Superior temporal gyrus (tissue), 1 donor: ENCODE measurements around the gene FBXO31.
"Not testable (repeated sequence)": the region's sequence is repeated elsewhere in the genome, so short reads cannot be mapped to it uniquely, and the experiment has no call there.

Experiments
- DNase-seq: peaks from one replicate; pipeline ENCODE4 v3.0.0-alpha.2; 2016; ENCODE audit errors: extremely low spot score

The FBXO31 gene

DNA sequence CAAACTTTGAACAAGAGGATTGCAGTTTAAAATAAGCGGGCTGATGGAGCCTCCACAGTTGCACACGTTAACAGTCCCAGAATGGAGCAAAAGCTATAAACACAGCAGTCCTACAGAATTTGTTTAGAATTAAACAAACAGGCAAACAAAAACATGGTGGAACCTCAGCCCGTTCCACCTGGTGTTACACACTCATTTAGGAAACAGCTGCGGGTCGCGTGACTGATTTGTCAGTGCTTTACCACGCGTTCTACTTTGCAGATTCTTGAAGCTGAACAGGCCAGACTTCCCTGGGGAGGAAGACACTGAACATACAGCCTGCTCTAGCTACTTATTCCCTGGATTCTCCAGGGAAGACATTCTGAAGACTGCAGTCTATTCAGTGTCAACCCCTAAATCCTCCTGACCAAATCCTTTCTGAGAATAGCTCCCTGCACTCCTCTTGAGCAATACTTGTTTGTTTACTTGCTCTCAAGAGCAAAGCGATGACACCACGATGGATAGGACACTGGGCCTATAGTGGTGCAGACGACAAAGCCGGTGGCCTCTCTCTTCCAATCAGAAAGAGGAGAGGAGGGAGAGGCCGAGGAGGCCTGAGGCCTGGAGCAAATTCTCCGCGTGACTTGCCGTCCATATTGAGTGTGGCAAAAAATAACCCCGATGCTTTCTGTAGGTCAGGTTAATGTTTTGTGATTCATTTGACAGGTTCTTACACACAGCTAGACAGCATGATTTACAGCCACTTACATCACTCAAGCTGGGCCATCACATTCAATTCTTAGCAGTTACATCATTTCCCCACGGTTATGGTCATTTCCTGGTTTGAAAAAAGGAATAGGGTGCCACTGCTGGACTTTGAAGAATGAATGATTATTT is 4.6 kb upstream of the FBXO31 start:
- peak; percentile 99 for DNase-seq

DNA sequence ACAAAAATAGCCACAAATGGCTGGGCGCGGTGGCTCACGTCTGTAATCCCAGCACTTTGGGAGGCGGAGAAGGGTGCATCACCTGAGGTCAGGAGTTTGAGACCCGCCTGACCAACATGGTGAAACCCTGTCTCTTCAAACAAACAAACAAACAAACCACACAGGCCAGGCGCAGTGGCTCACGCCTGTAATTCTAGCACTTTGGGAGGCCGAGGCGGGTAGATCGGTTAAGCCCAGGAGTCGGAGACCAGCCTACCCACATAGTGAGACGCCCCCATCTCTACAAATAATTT is 1.2 kb upstream of the FBXO31 start:
- DNase-seq, result not testable (repeated sequence)

DNA sequence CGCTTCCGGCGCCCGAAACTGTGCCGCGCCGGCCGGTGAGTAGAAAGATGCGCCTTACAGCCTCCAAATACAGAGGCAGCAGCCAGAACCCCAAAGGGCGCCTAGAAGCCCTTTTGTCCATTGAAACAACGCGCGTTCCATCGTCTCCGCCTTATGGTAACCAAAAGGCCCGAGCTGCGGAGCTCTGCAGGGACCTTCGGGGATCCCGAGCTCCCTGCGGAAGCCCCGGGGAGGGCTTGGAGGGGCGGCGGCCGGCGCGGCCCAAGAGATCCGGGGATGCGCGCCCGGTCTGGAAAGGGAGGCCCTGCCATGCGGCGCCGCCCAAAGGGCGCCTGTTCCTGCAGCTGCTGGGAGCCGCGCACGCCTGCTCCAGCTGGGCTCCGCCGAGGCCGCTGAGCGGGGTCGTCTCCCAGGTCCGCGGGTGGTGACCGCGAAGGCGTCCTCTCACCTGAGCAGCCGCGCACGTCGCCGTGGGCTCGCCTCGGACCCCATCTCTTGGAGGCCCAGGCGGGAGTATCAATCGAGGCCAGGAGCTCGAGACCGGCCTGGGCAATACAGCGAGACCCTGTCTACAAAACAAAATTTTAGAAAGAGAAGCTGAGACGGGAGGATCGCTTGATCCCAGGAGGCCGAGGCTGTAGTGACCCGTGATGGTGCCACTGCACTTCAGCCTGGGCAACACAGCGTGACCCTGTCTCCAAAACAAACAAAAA is 742 bp upstream of the FBXO31 start:
- no peak for DNase-seq

DNA sequence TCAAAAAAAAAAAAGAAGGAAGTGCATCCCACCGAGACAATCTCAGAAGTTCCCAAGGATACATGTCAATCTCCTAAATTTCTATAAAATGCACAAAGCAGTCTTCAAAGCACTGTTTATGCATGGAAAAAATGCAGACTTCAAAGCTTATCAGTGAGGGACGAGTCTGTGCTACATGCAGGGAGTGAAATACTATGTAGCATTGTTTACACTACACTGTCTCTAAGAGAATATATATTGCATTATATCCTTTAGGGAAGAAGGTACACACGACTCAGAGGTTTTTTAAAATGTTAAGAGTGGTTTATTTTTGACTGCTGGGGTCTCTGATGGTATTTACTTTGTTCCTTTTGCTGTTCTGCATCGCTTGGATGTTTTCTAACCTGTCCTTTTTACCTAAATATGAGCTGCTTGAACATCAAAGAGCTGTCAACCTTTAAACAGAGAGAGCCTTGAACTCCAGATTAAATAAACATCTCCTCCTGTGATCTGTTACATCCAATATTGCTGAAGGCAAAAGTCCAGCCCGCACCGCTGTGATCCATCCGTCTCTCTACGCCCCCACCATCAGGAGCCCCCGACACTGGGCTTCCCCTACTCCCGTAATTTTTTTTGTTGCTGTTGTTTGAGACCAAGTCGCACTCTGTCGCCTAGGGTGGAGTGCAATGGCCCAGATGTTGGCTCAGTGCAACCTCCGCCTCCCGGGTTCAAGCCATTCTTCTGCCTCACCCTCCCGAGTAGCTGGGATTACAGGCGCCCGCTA is 1.4 kb downstream of the FBXO31 start:
- no peak for DNase-seq

DNA sequence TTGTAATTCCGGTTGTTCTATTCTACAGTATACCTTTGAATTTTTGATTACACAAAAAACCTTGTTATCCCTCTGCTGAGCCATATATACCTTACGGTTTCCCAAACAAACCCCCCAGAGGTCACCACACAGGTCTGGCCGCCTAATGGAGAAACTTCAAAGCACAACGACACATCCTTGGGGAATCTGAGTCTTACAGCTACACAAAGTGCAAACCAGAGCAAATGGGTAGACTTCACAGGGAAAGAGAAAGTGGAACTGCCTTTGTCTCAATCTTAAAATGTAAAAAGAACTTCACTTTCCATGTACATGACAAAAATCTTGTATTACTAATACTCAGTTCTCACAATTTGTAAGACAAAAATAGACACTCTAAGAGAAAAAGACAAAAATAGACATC is 2.7 kb downstream of the FBXO31 start:
- no peak for DNase-seq

DNA sequence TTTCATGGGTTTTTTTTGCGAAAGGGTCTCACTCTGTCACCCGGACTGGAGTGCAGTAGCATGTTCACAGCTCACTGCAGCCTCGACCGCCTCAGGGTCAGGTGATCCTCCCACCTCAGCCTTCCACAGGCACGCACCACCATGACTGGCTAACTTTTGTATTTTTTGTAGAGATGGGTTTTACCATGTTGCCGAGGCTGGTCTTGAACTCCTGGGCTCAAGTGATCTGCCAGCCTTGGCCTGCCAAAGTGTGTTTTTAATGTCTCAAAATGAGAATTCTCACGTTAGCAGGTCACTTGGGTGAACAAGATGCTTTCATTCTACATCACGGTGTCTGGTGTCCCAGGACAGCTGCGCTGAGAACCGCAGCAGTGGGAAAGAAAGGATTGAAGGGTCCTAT is 3.2 kb downstream of the FBXO31 start:
- no peak for DNase-seq

DNA sequence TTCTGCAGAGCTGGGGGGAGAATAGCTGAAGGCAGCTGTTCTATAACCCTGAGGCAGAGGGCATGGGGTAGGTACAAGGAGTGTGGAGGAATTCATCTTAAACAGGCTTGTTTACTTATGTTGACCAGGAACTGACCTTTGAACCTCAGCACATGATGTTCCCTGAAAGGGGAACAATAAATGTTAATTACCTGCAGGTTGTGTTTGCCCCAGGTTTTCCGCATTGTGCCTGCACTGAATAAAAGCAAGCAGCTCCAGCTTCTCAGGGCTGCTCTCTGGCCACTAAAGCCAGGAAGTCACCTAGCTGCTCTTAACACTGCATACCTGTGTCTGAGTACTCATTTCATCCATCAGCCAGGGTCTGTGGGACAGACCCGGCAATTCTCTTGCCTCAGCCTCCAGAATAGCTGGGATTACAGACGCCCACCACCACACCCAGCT is 4.2 kb downstream of the FBXO31 start:
- DNase-seq, result not testable (repeated sequence)

DNA sequence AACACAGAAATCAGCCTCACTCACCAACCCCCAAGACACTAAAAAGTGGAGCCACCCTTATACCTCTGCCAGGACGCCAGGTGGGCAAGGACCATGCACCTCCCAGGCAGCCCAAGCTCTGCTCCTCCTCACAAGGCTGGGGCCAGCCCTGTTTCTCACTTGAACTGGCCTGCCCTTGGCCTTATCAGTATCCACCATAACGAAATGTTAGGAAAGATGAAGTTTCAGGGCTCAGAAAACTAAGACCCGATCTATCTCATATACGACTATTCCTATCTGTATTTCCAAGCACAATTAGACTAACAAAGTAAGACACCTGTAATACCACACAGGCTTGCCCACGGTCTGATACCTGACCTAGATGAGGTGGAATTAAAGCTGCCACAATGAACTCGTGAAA is 6.9 kb downstream of the FBXO31 start:
- DNase-seq, result no peak

DNA sequence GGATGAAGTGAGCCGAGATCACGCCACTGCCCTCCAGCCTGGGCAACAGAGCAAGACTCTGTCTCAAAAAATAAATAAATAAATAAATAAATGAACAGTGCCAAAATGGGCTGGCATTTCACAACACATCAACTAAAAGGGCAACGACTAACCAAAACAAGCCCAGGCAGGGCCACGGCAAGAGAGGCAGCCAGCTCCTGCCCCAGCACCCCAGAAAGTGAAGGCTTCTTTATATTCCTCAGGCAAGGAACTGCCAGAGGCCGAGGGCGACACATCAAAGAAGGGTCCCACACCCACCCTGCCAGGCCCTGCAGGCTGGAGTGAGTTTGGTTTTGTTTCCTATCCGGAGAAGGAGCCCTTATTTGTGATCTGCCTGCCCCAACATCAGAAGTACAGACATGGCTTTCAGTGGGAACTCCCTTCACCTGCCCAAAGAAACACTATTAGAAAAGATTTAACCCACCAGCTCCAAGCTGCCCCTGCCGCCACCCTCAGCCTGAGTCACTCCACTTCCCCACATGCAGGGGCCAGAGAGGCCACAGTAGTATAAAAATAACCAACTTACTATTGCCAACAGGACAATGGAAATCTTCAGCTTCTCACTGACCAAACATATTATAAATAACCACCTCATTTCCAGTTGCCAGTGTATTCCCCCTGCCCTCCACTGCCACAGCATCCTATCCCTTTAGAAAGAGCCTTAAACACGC is 8.0 kb downstream of the FBXO31 start:
- DNase-seq, result no peak

DNA sequence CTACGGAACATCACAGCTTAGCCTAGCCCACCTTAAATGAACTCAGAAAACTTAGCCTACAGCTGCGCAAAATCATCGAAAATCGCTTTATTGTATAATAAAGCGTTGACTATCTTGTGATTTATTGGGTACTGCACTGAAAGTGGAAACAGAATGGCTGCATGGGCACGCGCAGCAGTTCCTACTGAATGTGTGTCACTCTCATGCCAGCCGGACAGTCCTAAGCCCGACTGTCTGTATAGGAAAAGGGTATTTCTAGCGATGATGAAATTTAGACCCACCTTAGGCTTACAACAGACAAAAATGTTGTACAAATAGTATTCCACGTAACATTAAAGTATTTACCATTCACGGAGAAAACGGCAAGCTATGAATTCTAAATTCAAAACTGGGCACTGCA is 9.3 kb downstream of the FBXO31 start:
- no peak for DNase-seq

DNA sequence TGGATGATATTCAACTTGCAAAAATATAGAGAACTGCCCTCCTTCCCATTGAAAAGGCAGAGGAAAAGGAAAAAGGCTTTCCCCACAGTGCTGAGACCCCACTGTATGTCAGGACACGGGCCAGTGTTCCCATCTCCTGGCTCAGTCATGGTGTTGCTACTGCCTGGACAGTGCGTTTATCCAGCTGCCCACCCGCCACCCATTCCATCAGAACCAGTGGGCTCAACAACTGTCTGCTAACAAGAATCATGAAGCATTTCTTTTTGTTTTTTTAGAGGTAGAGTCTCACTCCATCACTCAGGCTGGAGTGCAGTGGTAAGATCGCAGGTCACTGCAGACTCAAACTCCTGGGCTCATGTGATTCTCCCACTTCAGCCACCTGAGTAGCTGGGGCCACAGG is 11.3 kb downstream of the FBXO31 start:
- DNase-seq, result no peak

DNA sequence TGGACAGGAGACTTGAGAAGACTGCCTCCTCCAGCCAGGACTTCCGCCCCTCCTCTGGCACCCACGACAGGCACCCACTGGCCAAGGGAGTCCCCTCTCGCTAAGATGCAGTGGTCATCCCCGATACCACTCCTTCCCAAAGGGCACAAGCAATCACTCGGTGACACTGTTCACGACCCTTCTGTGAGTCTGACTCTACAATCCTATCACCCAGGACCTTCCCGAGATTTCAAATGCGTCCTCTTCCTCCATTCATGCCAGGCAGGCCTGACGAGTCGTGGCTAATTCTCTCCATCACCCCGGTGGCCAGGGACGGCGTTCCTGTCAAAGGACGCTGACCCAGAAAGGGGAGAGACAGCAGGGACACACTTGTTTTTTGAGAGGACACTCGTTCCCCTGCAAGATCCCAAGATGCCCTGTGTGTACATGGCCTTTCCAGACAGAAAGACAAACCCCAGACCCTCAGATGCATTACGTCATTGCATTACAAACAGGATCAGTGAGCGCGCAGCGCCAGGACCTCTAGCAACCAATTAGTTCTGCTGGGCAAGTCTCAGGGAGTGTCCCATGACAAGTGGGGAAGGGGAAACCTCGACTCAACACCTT is 12.2 kb downstream of the FBXO31 start:
- DNase-seq, result no peak

DNA sequence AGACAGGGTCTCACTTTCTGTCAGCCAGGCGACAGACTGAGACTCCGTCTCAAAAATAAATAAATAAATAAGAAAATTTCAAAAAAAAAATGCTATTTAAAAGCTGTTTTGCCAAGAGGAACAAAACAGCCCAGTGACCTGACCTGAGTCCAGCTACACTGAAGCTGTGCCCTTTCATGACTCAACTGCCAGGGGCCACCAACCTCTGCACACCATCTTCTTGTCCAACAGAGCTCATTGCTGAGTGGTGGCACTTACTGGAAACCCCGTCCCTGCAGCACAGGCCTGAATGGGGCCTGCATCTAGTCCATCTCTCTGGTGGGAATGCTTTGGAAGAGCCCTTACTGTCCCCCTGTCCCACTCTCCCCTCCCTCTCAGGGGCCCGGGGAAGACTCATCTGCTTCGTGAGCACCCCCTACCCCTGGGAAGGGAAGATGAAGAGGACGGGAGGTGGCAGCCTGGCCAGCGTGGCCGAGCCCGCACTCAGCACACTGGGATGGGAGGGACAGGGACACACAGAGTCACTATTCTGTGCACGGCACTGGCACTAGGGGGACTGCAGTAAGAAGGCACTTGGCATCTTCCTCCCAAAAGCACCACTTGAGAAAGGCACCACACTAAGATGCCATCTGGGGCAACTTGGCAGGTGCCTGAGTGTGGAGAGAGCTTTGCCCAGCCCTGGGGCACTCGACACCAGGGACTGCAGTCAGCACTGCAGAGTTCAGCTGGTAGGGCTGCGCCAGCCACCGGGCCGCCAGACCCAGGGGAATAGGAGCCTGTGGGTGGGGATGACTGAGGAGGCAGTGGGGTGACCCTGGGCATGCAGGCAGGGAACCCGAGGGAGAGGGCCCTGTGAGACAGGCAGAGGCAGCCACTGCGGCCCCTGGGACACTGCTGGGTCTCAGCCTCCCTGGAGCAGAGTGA is 13.5 kb downstream of the FBXO31 start:
- no peak for DNase-seq

DNA sequence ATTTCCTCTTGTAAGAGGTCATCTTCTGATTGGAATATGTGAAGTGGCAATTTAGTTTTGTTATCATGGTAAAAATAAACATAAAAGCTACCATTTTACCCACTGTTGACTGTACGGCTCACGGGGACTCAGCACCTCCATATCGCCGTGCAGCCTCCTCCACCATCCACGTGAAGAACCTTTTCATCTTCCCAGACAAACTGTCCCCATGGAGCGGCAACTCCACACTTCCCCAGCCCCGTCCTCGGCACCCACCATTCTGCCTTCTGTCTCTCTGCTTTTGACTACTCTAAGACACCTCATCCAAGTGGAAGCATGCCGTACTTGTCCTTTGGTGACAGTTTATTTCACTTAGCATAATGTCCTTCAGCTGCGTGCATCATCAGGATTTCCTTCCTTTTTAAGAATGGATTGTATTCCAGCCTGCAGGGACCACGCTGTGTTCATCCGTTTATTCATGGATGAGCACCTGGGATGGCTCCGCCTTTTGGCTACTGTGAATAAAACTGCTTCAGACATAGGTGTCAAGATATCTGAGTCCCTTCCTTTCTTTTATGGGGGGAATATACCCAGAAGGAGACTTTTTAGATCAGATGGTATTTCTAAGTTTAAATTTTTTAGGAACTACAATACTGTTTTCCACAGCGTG is 14.3 kb downstream of the FBXO31 start:
- no peak for DNase-seq

DNA sequence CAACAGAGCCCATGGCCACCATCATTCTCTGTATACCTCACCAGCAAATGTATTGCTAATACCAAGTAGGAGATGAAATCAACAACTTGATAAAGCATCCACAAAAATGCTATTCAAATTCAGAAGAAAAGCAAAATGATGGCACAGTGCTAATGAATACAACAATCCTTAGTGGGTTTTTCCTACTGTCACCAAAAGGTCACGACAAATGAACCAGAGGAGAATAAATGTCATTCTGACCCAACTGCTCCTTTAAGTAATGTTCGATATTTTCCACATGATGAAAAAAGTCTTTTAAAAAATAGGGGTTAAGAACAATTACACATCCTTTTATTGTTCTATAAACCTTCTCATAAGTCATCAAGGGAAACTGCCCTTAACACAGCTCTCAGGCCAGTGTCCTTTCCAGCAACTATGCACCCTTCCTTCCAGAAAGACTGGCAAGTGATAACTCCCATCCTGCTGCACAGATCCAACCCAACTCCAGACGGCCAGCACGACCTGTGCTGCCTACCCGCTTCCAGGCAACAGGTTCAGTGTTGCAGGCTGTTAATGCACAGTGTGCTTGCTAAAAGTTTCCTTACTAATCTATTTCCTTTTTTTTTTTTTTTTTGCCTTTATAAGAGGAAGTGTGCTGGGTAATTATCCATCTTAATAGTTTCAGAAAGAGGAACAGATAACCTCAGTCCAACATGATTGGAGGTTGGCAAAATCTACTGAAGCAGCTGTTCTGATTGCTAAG is 15.4 kb downstream of the FBXO31 start:
- no peak for DNase-seq

DNA sequence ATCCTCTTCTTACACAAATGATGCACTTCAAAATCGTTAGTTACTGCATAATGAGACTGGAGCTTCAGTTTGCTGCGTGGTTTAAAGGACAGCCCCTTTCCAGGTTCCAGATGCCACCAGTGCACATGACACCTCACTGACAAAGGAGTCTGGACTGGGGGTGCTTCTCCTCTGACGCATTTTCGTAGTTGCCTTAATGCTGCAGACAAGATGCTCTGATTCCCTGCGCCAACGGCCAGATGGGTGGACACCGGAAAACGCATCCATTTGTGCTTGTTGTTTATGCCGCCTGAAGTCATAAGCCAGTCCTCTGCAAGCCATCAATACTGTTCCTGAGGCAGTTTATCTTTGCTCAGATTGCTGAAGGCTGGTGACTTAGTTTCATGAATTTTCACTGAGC is 16.0 kb downstream of the FBXO31 start:
- DNase-seq, result no peak

DNA sequence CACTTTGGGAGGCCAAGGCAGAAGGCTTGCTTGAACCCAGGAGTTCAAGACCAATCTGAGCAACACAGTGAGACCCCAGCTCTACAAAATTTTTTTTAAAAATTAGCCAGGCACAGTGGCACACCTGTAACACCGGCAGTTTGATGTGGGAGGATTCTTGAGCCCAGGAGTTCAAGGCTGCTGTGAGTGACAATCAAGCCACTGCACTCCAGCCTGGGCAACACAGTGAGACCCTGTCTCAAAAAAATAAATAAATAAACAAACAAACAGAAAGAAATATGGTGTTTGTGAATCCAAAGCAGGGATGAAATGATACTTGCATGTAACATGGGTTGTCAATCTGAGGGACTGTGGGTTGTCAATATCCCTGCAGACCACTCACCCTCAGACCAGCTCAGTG is 16.6 kb downstream of the FBXO31 start:
- DNase-seq, result no peak

DNA sequence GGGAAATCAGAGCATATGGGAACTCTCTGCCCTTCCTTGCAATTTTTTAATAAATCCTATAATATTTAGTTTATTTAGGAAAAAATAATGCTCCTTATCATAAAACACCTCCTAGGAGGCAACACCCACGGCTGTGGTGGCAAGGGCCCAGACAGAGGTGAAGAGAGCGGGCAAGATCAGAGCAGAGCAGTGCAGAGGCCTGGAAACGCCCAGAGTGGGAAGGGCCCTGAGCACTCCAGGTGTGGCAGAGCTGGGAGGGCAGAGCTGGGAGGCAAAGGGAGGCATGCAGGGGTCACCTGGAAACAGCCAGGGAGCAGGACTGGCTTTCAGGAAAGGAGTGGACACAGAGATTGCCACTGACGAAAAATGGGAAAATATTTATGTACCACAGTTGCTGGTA is 17.3 kb downstream of the FBXO31 start:
- no peak for DNase-seq

DNA sequence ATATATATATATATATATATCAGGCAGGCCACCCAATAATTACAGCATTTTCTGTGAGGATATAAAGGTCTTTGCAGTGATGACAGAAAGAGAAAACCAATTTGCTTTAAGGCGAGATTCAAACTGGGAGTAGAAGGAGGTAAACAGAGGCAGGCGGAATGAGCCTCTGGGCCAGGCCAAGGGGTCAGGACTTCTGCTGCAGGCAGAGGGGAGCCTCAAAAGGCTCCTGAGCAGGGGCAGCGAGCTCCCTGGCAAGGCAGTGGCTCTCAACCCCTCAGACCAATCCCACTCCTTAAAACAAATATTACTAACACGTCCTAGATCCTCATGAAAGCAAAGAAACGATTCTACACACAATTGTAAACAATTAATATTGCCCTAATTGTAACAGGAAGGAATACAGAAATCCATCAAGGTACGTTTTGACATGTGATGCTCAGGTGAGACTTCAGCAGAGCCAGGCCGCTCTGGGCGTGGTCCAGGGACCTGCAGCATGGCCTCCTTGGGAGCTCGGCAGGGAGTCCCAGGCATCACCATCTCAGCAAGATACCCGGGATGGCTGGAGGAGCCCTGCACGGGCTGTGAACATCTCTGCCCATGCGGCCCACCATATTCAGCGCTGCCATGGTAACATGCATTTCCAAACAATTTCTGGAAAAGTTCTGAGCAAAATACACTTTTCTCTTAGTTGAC is 18.4 kb downstream of the FBXO31 start:
- no peak for DNase-seq
